ENCODE measurements around the gene CACHD1. TPM values are rescaled to one million over a fixed set of nuclear protein-coding genes. Genes with fewer than 3 reads are reported as not detected.

The CACHD1 gene
- total and polyA plus RNA-seq, 12 donors = 0.87 to 4.2 (median 2.4) TPM

- intact Hi-C loops (cut with DNase I) = loop anchor here in 4 of 10 donors (10.0 kb wide), 1 partner anchor 222 kb away; no protein-coding TSS in a partner anchor
- Histone ChIP-seq H3K9me3 (no peaks in the 10 kb centered on the region), H3K4me3 (no peak overlapping the region), H3K27ac (no peak overlapping the region), H3K4me1 (peaks cover 0 to 20% (median 1%) of the 10 kb centered on the region in 9 donors), H3K27me3 (no peaks in the 10 kb centered on the region), H3K36me3 (no peaks in the 10 kb centered on the region)
- ATAC-seq (no peak), DNase-seq (no peak)
- TF ChIP-seq, protein P1, sequence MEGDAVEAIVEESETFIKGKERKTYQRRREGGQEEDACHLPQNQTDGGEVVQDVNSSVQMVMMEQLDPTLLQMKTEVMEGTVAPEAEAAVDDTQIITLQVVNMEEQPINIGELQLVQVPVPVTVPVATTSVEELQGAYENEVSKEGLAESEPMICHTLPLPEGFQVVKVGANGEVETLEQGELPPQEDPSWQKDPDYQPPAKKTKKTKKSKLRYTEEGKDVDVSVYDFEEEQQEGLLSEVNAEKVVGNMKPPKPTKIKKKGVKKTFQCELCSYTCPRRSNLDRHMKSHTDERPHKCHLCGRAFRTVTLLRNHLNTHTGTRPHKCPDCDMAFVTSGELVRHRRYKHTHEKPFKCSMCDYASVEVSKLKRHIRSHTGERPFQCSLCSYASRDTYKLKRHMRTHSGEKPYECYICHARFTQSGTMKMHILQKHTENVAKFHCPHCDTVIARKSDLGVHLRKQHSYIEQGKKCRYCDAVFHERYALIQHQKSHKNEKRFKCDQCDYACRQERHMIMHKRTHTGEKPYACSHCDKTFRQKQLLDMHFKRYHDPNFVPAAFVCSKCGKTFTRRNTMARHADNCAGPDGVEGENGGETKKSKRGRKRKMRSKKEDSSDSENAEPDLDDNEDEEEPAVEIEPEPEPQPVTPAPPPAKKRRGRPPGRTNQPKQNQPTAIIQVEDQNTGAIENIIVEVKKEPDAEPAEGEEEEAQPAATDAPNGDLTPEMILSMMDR (IDR thresholded peaks at IDR 0.05) = peak in 3 of 9 donors; percentile 17 to 21 (median 20)
- WGBS, 2 donors = 97 to 100% methylated on average over 1 of the region's 1 CpG
These were observed 17.1 kb downstream of the CACHD1 start for GRCh38 chr1:64487061-64487460.

GRCh38 chr1:64488862-64489261, 18.9 kb downstream of the CACHD1 start:
- peaks cover 0 to 12% (median 0%) of the 10 kb centered on the region in 9 donors for H3K4me1 ChIP-seq
- TF ChIP-seq, protein P1 (IDR thresholded peaks at IDR 0.05) = no peak
- ATAC-seq (no peak), DNase-seq (no peak)
- no peak overlapping the region for H3K27ac ChIP-seq
- no peak overlapping the region for H3K4me3 ChIP-seq
- intact Hi-C loops (cut with DNase I) = loop anchor here in 4 of 10 donors (10.0 kb wide), 1 partner anchor 224 kb away; no protein-coding TSS in a partner anchor
- H3K9me3 ChIP-seq = no peaks in the 10 kb centered on the region
- no peaks in the 10 kb centered on the region for H3K27me3 ChIP-seq
- 84 to 89% methylated on average over 2 of the region's 2 CpGs for WGBS, 2 donors
- H3K36me3 ChIP-seq = no peaks in the 10 kb centered on the region

DNA sequence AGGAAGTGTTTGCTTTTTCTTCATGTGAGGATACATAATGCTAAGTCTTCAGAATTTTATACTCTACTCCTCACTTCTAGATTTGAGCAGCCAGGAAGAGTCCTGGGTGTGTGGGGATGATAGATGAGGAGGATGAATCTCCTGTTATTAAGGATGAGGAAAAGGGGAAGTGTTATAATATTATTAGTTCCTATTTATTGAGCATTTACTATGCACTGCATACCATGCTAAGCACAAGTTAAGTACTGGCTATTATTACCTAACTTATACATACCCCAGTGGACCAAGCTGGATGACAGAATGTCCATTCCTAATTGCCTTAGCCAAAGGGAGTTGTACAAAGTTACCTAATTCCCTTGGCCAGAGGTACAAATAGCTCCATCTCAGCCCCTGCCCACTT, 19.8 kb downstream of the CACHD1 start:
- H3K4me3 ChIP-seq = no peak overlapping the region
- TF ChIP-seq, protein P1 (IDR thresholded peaks at IDR 0.05) = no peak
- intact Hi-C loops (cut with DNase I) = loop anchor here in 4 of 10 donors (10.0 kb wide), 1 partner anchor 225 kb away; no protein-coding TSS in a partner anchor
- peaks cover 0 to 12% (median 0%) of the 10 kb centered on the region in 9 donors for H3K4me1 ChIP-seq
- no peaks in the 10 kb centered on the region for H3K36me3 ChIP-seq
- DNase-seq (no peak), ATAC-seq (no peak)
- H3K9me3 ChIP-seq = no peaks in the 10 kb centered on the region
- H3K27ac ChIP-seq = no peak overlapping the region
- H3K27me3 ChIP-seq = no peaks in the 10 kb centered on the region

- Histone ChIP-seq H3K9me3 (no peaks in the 10 kb centered on the region), H3K36me3 (no peaks in the 10 kb centered on the region), H3K27me3 (no peaks in the 10 kb centered on the region), H3K4me1 (peaks cover 0 to 12% (median 0%) of the 10 kb centered on the region in 9 donors), H3K4me3 (no peak overlapping the region), H3K27ac (no peak overlapping the region)
- intact Hi-C loops (cut with DNase I) = no loop called here
- DNase-seq = no peak
- WGBS, 2 donors = 73 to 83% methylated on average over 3 of the region's 3 CpGs
- TF ChIP-seq, protein P1 (IDR thresholded peaks at IDR 0.05) = no peak
- no peak for ATAC-seq
These were observed 20.4 kb downstream of the CACHD1 start for GRCh38 chr1:64490213-64490818.
